GM19463 (cell line): ENCODE measurements around the gene SULT1A1.
A peak's percentile ranks its signal among the peaks of the same experiment; 100 is the strongest.
"Not testable (repeated sequence)": the region's sequence is repeated elsewhere in the genome, so short reads cannot be mapped to it uniquely, and the experiment has no call there.

Source experiments
- ATAC-seq: cut with Tn5 transposase; IDR thresholded peaks from one replicate; pipeline ENCODE4 v1.9.1; 2021; ENCODE audit warnings: mild to moderate bottlenecking, moderate library complexity; ENCODE audit not compliant: unreplicated experiment

SULT1A1 gene

DNA sequence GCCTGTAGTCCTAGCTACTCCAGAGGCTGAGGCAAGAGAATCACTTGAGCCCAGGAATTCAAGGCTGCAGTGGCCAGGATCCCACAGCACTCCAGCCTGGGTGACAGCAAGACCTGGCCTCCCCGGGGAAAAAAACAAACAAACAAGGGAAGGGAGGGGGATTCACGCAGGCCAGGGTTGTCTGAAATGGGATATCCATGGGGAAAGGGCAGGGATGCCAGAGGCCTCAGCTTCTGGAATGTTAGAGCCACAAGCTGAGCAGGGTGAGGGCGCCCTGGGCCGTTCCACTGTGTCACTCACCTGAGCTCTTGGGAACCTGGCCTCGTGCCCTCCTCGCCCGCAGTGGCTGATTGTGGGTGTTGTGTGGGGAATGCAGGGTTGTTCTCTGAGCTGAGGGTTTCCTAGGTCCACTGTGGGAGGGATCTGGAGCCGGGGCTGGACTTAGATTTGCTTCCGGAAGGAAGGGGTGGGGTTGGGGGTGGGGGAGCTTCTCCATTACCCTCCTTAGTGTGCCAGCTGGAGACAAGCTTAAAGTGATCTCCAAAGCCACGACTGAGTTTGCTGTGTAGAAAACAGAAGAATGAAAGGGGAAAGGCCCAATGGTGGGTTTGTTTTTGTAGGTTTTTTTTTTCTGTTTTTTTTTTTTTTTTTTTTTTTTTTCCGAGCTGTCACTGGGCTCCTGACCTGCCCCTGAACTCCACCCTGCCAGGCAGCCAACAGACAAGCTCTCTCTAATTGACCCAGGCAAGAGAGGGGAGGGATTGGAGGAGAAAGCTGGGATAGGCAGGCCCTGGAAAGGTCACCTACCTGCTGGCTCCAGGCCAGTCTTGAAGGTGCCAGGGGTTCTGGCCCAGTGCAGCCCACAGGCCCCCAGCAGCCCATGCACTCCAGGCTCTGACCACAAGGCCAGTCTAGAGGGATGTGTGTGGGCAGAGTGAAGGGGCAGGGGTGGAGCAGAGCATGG lies at the start of gene SULT1A1:
Gene SULT1A1 (minus strand): TSS at position 414 of the 964 bp plus-strand sequence. CDS start 1,189 bp downstream, outside the sequence.
- no peak for ATAC-seq

DNA sequence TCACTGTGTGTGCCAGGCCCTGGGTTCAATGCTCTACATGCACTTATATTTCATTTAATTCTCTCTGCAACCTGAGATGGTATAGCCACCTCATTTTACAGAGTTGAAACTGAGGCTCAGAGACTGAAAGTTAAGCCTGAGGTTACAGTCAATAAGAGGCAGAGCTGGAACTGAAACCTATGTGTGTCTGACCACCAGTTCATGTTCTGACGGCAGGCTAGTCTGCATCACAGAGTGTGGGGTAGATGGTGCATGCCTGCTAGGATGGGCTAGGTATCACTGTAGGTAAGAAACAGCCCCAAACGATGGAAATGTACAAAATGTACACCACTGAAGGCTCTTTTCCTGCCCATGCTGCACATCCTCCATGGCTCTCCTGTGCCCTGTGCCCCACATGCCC lies 30.1 kb upstream of the SULT1A1 start:
- ATAC-seq, result not testable (repeated sequence)

- not testable (repeated sequence) for ATAC-seq
Measured at GRCh38 chr16:28638359-28638758, 28.5 kb upstream of the SULT1A1 start.

DNA sequence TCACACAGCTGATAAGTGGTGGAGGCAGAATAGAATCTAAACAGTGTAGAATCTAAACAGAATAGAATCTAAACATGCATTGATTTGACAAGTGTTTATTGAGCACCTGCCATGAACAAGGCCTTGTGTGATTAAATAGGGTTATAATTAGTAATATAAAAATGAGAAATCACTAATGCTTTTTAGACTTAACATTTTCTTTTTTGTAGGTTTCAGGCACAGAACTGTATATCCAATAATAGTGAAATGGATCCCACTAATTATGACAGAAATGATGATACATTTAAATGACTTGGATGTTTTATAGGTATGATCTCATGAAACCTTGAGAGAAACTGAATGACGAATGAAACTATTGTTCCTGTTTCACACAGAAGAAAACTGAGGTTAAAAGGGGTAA lies 27.9 kb upstream of the SULT1A1 start, which contains the start of gene NPIPB8:
Gene NPIPB8 (plus strand): TSS at position 301 of the 400 bp plus-strand sequence. CDS start 296 bp downstream, outside the sequence.
- not testable (repeated sequence) for ATAC-seq

GRCh38 chr16:28636093-28636823 lies 26.4 kb upstream of the SULT1A1 start:
- not testable (repeated sequence) for ATAC-seq

DNA sequence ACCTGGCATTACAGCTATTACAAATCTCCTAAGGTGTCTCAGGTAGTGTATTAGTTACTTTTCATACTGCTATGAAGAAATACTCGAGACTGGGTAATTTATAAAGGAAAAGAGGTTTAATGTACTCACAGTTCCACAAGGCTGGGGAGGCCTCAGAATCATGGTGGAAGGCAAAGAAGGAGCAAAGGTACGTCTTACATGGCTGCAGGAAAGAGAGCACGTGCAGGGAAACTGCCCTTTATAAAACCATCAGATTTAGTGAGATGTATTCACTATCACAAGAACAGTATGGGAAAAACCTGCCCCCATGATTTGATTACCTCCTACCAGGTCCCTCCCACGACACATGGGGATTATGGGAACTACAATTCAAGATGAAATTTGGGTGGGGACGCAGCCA lies 21.1 kb upstream of the SULT1A1 start:
- not testable (repeated sequence) for ATAC-seq

- ATAC-seq, result no peak
Measured at GRCh38 chr16:28623172-28623711, 13.4 kb upstream of the SULT1A1 start.

DNA sequence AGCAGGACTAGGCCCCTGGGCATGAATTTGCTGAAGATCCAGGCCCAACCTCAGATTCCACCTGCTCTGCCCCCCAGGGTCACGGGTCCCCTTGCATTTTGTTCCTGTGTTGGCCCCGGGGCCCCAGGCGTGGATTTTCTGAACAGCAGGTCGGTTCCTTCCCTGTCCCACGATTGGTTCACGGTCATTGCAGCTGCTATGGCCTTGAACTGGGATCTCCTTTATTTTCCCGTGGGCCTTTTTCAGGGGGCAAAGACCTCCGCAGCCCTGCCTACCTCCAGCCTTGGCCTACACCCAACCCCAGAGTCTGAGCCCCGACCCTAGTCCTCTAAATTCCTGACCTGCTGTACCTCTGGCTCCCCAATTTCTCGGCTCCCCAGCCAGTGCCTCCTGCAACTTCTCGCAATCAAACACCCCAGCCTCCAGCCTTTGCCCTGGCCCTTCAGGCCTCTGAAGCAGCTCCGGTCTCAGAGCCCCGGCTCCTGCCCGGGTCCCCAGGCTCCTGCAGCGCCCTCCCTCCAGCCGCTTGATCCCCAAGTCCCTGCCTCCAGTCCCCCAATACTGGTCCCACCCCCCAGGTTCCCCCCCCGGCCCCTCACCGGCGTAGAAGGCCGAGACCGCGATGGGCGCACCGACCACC lies 12.8 kb upstream of the SULT1A1 start:
- ATAC-seq, result not testable (repeated sequence)

GRCh38 chr16:28621481-28622155 lies 11.8 kb upstream of the SULT1A1 start:
- ATAC-seq, result no peak

GRCh38 chr16:28620316-28620715 lies 10.5 kb upstream of the SULT1A1 start:
- ATAC-seq, result not testable (repeated sequence)

DNA sequence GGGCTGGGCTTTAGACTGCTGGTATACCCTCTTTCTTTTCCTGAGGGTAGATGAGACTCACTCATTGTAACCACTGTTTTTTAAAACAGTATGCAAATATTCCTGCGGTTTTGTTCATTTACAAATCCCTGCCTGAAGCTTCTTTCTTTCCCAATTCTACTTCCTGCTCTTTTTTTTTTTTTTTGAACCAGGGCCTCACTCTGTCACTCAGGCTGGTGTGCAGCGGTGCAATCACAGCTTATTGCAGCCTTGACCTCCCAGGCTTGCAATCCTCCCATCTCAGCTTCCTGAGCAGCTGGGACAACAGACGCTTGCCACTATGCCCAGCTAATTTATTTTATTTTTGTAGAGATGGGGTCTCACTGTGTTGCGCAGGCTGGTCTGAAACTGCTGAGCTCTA lies 8.0 kb upstream of the SULT1A1 start:
- ATAC-seq, result no peak

DNA sequence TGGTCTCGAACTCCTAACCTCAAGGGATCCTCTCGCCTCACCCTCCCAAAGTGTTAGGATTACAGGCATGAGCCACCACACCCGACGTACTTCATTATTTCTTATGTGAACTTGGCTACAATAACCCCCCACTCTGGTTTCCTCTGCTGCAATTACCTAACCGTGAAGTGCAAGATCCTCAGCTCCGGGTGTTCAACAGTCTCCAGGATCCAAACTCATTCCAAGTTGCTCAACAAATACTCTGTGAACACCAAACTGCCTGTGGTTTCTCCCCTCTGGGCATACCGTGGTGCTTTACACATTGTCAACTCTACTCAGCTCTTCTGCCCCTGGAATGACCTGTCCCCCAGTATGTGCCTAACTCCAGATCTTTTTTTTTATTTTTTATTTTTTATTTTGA lies 6.8 kb upstream of the SULT1A1 start:
- no peak for ATAC-seq

DNA sequence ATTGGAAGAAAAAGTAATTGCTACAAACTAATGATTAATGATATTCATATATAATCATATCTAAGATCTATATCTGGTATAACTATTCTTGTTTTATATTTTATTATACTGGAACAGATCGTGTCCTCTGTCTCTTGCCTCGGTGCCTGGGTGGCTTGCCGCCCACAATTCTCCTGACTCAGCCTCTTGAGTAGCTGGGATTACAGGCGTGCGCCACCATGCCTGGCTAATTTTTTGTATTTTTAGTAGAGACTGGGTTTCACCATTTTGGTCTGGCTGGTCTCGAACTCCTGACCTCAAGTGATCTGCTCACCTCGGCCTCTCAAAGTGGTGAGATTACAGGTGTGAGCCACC lies 6.4 kb upstream of the SULT1A1 start:
- not testable (repeated sequence) for ATAC-seq

DNA sequence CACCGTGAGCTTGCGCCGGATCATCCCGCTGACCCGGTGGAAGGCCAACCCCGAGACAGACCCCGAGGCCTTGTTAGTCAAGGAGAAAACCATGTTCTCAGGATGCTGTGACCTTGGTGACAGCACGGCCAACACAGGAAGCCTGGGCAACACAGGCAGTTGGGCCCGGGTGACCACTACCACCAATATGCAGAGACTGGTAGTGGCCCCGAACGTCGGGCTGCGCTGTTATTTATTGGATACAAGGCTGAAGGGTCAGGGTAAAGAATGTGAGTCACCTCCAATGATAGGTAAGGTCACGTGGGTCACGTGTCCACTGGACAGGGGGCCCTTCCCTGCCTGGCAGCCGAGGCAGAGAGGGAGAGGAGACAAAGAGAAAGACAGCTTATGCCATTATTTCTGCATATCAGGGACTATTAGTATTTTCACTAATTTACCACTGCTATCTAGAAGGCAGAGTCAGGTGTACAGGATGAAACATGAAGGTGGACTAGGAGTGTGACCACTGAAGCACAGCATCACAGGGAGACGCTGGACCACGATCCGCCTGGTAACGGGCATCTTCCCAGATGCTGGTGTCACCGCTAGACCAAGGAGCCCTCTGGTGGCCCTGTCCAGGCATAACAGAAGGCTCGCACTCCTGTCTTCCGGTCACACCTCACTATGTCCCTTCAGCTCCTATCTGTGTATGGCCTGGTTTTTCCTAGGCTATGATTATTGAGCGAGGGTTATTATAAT lies 5.8 kb upstream of the SULT1A1 start:
- ATAC-seq, result not testable (repeated sequence)

DNA sequence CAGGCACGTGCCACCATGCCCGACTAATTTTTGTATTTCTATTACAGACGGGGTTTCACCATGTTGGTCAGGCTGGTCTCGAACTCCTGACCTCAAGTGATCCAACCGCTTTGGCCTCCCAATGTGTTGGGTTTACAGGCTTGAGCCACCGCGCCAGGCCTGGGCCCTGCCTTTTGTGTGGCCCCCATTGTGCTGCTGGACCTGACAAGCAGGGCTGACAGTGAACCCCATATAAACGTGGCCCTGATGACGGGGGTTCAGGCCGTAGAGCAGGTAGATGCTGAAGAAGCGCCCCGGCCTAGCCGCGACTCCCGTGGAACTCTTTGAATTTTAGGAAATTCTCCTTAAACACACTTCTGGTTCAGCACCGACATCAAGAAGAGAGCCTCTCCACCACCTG lies 4.7 kb upstream of the SULT1A1 start:
- ATAC-seq, result not testable (repeated sequence)

DNA sequence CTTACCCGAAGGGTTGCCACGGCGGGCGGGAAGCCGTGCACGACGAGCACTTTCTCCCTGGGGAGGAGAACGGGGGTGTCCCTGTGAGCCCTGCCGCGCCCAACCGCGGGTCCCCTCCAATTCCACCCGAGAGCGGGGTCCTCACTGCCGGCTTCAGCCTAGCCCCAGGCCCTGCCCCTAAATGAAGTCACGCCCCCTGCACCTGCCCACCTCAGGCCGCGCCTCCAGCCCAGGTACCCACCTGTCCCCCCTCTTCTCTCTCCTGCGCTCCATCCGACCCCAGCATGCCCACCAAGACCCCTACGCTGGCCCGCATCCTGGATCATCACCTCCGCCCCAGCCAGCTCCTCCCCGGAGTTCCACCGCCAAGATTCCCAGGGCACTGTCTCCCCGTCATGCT lies 4.1 kb upstream of the SULT1A1 start:
- ATAC-seq, result not testable (repeated sequence)

- ATAC-seq, result peak; percentile 58
Measured at GRCh38 chr16:28612359-28613280, 2.8 kb upstream of the SULT1A1 start.

DNA sequence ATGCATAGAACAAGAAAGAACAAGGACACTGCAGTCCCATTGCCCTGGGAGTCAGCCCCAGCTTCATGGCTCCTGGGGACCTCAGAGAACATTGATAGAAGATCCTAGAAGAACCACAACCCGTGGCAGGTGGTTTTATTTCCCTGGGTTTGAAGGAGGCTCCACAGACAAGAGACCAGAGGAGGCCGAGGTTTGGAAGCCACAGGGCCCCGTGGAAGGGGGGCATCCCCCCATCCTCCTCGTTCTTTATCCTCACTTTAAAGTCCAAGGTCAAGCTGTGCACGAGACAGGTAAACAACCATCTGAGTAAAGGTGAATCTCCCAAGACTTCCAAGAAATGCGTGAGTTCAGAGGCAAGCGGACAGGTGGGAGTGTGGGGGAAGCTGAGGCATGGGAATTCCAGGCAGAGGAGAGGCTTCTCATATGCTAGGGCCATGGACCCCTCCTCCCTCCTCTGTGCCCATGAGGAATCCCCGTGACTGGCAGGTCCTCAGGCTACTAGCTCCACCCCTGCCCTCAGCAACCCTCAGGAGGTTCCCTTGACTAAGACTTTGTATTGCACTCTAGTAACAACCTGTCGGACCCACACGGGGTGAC lies 849 bp upstream of the SULT1A1 start:
- no peak for ATAC-seq
